Activated naive CD4-positive, alpha-beta T cell treated with Interleukin-2 at 50 U/mL for 16 hours (primary cell): ENCODE results near the gene TCERG1L.

Experiments
- DNase-seq: peaks from one replicate; pipeline ENCODE4 v3.0.0-alpha.2; 2020

The TCERG1L gene

DNA sequence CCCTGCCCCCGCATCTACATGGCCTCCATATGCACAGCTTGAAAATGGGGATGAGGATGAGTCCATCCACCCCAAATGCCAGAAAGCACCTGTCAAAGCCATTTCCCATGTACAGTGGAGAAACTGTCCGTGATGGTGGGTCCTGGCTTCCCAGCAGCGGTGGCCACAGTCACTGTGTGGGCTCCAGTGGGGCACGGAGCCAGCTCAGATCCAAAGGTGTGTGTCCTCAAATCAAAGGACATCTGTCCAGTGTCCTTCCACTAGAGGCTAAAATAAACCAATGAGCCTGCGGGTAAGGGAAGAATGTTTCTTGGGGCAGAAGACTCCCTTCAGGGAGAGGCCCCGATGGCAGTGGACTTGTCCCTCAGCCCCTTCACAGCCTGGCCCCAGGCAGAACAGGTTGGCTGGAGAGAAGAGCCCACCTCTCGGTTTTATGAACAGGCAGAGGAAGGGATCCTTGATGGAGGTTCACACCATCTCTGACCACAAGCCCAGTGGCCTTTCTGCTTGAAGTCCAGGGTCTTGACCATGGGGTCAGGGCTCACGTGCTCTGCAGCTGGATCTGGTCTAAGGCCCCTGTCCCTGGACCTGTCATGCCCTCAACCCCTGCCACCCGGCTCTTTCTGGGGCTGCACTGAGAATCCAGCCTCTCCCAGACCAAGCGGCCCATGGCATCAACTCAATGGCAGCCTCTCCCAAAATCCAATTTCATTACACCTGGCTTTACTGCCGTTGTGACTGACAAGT, 106.9 kb downstream of the TCERG1L start:
- DNase-seq = no peak

DNA sequence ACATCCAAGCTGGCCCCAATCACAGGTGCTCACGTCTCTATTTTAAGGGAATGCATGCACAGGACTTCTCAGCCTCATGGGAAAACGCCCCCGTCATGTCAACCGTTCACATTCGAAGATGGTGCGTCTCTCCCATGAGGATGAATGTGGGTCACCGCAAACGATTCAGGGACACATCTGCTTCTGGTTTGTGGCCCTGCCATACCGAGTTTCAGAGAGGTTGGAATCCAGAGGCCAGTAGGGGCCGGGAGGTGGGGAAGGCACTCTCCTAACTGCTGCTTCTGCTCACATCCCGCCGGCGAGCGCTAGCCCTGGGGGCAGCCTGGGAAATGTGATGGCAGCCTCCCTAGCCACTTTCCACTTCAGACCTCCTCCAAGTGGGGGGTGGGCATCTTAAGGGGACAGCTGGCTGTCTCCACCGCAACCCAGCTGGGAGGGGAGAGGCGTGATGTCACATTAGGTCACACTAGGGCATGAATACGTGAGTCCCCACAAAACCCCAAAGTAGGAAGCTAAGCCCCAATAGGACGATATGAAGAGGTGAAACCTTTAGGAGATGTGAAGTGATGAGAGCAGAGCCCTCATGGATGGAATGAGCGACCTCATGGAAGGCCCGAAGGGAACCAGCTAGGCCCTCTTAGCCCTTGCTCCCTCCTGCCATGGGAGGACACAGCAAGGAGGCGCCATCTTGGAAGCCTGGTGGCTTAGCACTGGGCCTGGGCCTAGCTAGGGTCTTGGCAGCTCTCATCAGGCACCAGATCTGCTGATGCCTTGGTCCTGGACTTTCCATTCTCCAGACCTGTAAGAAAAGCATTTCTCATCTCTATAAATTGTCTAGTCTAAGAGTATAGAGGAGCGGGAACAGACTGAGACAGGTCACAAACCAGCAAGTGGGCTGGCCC, 107.8 kb downstream of the TCERG1L start:
- no peak for DNase-seq

DNA sequence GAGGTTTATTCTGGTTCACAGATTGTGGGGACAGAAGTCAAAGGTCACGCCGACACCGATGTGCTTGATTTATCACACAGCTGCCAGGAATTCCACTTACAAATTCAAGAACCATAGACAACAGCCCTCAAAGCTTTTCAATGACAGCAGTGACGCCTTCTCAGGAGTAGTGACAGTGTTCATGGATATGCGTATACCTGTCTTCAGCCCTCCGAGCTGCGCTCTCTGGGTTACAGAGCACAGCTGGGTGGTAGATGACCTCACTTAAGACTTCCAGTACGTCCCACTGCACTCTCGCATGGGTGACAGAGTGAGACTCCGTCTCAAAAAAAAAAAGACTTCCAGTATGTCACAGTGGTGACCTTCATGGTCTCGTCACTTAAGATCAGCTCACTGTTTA, 108.5 kb downstream of the TCERG1L start:
- DNase-seq = no peak

- DNase-seq = no peak
These were observed 109.6 kb downstream of the TCERG1L start for GRCh38 chr10:131201741-131202515.

DNA sequence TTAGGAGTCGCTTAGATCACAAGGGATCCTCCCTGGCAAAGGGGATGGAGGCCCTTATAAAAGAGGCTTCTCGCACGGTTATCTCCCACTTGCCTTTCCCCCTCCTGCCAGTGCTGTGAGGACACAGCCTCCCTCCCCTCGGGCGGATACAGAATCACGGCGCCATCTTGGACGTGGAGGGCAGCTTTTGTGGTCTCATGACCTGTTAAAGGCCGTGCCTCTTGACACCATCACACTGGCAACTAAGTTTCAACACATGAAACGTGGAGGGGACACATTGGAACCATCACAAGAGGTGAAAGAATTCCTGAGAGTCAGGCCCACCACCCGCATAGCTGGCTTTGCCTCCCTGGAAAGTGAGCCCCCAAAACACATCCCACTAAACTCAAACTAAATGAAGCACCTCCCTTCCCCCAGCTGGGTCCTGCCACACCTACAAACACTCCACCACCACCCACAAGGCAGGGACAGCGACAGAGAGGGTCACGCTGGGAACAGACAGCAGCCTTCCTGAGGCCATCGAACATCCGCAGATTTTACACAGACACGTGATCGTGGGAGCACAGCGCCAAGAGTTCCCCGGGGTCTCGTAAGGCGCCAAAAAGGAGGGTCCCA, 110.6 kb downstream of the TCERG1L start:
- no peak for DNase-seq

DNA sequence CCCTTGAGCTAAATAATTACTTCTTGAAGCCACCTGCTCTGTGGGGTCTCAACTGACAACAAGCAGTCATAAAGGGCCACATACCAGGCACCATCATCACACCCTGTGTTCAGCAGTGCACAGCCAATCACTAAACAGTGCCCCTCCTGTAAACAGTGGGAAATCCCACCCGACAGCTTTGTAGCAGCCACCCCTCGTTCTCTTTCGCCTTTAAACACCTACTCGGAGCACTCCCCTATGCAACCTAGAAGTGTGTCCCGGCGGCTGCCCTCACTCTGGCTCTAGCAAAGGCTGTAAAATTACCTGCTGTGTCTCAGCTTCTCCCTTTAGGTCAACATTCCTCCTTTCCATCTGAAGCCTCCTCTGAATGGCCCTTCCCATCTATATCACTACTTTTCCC, 111.9 kb downstream of the TCERG1L start:
- DNase-seq = no peak

GRCh38 chr10:131198843-131199242, 112.7 kb downstream of the TCERG1L start:
- DNase-seq = no peak

DNA sequence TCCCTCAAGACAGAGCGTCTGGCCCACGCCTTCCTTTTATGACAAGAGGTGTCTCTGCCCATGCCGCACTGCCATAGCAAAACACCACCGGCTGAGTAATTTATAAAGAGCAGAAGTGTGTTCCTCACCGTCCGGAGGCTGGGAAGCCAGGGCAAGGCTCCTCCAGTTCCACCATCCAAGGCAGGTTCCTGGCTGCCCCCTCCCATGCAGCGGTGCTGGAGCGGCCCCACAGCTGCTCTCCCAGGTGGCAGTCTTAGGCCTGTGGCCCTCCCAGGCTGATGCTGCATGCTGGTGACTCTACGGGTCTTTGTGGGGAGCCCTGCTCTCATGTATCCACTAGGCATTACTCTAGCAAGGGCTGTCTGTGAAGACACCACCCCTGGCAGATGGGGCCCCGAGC, 113.1 kb downstream of the TCERG1L start:
- no peak for DNase-seq

DNA sequence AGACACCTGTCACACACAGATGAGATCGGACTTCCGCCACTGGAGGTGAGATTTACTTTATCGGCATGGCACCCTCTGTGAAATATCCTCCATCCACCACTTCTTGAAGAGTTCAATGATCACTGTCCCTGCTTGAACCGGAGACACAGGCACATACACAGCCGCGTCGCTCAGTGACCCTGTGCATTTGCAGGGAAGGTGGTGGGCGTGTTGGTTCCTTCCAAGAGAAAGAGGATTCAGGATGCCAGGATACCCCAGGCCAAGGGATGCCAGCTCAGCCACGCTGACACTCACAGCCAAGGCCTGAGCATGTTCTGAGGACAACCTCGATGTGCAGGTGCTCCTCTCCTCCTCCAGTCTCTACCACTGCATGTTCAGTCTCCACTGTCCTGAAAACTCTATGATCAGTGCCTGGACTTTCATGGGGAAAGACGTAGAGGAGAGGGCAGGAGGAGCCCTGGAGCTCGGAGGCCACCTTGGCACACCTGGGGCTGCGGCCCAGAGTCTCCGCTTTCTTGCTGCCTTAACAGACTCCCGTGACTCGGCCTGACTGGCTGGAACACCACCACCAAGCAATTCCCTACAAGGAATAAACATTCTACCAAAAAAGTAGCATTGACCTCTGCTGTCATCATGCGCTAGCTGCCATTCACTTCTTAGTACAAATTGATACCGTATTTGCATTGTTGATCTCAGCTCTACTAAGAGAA, 115.2 kb downstream of the TCERG1L start:
- DNase-seq = no peak

DNA sequence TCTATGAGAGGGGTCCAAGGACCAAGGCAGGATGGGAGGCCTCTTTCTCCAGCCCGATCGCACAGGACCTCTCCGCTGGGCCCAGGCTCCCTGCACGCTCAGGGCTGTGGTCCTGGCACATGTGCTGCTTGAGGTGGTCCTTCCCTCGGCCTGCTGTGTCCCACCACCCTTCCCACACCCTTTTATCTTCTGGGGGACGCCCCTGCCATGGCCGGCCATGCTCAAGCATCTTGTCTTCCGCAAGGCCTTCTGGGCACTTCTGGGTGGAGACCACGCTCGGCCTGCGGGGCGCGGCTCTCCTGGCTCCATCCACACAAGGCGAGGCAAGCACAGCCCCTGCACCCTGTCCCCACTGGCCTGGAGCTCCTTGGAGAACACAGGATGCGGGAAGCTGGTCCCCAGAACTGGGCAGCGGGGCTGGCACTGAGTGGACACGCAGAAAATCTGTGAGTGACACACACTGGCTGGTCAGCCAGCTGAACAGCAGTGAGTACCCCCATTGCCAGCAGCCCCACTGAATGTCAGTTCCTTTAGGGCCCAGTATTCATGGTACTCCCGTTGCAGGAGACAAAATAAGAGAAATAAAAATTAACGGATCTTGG, 115.9 kb downstream of the TCERG1L start:
- DNase-seq = no peak

DNA sequence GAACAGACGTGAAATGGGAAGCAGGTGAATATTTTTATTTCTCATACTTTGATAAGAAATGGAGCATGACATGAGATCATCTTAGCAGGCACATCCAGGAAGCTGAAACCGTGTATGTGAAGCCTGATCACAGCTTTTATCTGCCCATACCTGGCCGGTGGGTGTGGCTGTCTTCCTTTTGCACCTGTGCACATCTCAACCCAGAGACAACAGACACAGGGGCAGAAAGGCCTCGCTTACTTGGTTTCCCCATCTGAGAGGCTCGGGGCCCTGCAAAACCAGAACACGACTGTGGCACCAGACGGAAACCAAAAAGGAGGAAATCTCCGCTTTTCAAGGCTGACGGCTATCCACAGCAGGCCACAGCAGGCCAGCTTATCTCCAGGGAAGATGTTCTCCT, 116.4 kb downstream of the TCERG1L start:
- no peak for DNase-seq

- no peak for DNase-seq
These were observed 117.6 kb downstream of the TCERG1L start for GRCh38 chr10:131193923-131194322.

DNA sequence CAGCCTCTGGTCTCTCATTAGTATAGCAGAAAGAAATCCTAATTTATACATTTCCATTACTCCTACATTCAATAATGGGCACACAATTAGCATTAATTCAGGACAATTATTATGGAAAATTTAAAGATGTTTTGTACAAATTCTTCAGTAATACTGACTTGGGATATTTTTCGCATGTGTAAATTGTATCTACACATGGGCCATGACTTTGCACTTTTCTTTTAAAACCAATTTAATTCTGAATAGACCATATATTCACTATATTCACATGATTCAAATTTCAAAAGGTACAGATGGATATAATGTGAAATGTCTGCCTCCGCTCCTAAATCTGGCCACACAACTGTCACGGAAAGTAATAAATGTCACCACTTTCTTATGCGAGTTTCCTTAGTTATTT, 123.0 kb downstream of the TCERG1L start:
- no peak for DNase-seq

- no peak for DNase-seq
These were observed 123.6 kb downstream of the TCERG1L start for GRCh38 chr10:131187926-131188325.

DNA sequence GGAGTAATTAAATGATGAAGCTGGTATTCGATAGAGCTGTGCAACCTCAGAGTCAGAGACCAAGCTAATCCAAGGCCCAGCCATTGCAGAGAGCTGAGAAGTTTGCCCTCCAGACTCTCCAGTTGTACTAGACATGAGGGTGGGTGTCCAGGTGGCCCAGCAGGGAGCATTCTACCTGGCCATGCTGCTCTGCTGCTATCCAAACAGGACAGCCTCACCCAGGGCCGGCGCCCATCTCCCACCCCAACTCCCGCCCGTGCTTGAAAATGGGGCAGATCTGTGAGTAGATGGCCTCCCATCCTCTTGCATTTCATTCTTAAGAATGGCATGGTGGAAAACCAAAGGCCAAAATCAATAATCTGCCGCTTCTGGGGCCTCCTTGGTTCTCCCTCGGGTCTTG, 124.2 kb downstream of the TCERG1L start:
- DNase-seq = no peak

GRCh38 chr10:131186547-131187253, 124.8 kb downstream of the TCERG1L start:
- no peak for DNase-seq

GRCh38 chr10:131184503-131184902, 127.0 kb downstream of the TCERG1L start:
- DNase-seq = no peak

GRCh38 chr10:131183546-131184045, 127.9 kb downstream of the TCERG1L start:
- no peak for DNase-seq

DNA sequence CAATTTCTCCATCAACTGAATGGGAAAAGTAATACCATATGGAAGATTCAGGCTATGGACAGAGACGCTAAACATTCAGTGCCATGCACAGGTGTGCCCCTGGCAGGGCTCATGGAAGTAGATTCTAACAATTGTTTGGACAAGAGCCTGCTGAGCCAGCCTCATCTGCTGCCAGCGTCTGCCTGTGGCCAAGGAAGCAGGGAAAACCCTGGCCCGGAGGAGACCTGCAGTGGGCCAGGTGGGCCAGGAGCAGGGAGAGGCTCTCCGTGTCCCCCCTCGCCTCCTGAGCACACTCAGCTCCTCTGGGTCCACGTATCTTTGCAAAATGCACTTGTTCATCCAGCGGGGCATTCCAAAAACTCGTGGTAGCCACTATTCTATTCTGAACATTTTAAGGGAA, 130.1 kb downstream of the TCERG1L start:
- DNase-seq = no peak

DNA sequence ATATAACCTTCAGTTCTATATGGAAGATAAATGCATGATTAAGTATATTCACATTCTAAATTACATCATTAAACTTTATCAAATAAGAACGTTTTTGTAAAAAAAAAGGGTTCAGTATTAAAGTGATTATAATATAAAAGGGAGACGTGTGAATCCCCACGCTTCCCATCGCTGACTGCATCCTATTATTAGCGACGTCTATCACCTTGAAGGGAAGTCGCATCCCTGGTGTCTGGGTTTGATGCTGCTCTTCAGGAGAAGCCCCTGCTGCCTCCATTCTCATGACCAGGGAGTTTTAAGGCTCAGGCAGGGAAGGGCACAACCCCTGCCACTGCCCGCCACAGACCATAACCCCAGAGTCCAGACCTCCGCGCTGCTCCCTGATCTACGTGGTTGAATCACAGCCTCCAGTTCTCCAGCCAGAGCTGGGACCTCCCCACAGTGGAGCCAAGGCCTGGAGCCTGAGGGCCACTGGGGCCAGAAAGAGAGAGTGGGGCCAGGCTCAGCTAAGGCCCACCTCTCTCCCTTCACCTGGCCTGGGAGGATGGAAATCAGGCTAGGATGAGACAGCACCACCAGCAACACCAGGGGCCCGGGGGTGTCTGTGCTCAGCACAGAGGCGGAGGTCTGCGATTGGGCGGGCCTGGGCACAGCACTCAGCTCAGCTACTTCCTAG, 130.6 kb downstream of the TCERG1L start:
- DNase-seq = no peak
